Neutrophil (primary cell): ENCODE results near the gene COA4.
"Not testable (repeated sequence)": the region's sequence is repeated elsewhere in the genome, so short reads cannot be mapped to it uniquely, and the experiment has no call there.

Experiments
- H3K27ac ChIP-seq: fragments of 200-600 bp; sonication (generic); 2 replicates; pipeline ENCODE4 v1.5.1; 2016; ENCODE audit warnings: mild to moderate bottlenecking, moderate library complexity
- H3K27me3 ChIP-seq: fragments of 200-600 bp; sonication (generic); 2 replicates; pipeline ENCODE4 v1.6.0; 2016; ENCODE audit warnings: mild to moderate bottlenecking
- H3K36me3 ChIP-seq: fragments of 200-600 bp; sonication (generic); 2 replicates; pipeline ENCODE4 v1.5.1; 2017
- H3K4me1 ChIP-seq, 2 experiments: fragments of 200-600 bp in 1 of 2; sonication (generic) in 1 of 2; 1 replicate in 1 of 2; 2 replicates in 1 of 2; pipeline versions ENCODE4 v1.5.1 to v1.6.1; 2013 to 2016; ENCODE audit warnings: low read depth in 1 of 2, low read length in 1 of 2, mild to moderate bottlenecking in 1 of 2, moderate library complexity in 1 of 2; ENCODE audit not compliant: control insufficient read depth in 1 of 2, insufficient read depth in 1 of 2
- H3K4me3 ChIP-seq, 2 experiments: fragments of 200-600 bp in 1 of 2; sonication (generic) in 1 of 2; 1 replicate in 1 of 2; 2 replicates in 1 of 2; pipeline ENCODE4 v1.5.1; 2013 to 2016; ENCODE audit warnings: low read depth in 1 of 2, low read length in 1 of 2, mild to moderate bottlenecking in 1 of 2, moderate library complexity in 1 of 2
- H3K9me3 ChIP-seq: fragments of 200-600 bp; sonication (generic); 2 replicates; pipeline ENCODE4 v1.5.1; 2016
- TF ChIP-seq, protein P1 (sequence below): fragments of 200-600 bp; sonication (generic); IDR thresholded peaks from 2 replicates; pipeline ENCODE4 v1.5.1; 2016; ENCODE audit warnings: antibody characterized with exemption

COA4 gene

DNA sequence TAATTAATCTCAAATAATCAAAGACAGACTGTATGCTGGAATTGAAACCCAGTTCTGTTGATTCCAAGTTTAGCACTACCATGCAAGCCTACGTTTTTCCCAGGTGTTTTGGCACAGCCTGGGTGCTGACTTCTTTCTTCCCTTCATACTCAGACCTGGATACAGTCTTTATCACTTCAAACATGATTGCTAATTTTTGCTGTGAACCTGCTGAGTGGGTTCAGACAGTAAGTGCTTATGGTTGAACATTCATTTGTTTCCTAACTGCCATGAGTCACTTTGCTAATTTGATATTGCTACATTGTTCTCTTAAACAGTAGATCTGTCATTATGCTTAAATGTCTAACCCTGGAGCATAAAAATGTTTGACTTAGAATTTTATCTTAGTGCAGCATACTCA is 12.4 kb upstream of the COA4 start:
- H3K4me1 ChIP-seq = no peaks in the 10 kb centered on the region
- H3K27me3 ChIP-seq = no peaks in the 10 kb centered on the region
- peaks cover 44% of the 10 kb centered on the region for H3K36me3 ChIP-seq
- no peak overlapping the region for H3K27ac ChIP-seq
- H3K9me3 ChIP-seq = no peaks in the 10 kb centered on the region
- TF ChIP-seq, protein P1, sequence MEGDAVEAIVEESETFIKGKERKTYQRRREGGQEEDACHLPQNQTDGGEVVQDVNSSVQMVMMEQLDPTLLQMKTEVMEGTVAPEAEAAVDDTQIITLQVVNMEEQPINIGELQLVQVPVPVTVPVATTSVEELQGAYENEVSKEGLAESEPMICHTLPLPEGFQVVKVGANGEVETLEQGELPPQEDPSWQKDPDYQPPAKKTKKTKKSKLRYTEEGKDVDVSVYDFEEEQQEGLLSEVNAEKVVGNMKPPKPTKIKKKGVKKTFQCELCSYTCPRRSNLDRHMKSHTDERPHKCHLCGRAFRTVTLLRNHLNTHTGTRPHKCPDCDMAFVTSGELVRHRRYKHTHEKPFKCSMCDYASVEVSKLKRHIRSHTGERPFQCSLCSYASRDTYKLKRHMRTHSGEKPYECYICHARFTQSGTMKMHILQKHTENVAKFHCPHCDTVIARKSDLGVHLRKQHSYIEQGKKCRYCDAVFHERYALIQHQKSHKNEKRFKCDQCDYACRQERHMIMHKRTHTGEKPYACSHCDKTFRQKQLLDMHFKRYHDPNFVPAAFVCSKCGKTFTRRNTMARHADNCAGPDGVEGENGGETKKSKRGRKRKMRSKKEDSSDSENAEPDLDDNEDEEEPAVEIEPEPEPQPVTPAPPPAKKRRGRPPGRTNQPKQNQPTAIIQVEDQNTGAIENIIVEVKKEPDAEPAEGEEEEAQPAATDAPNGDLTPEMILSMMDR = no peak
- no peak overlapping the region for H3K4me3 ChIP-seq

- H3K36me3 ChIP-seq = peaks cover 48% of the 10 kb centered on the region
- H3K9me3 ChIP-seq = no peaks in the 10 kb centered on the region
- H3K27ac ChIP-seq = no peak overlapping the region
- TF ChIP-seq, protein P1 = no peak
- H3K27me3 ChIP-seq = no peaks in the 10 kb centered on the region
- no peaks in the 10 kb centered on the region for H3K4me1 ChIP-seq
- H3K4me3 ChIP-seq = no peak overlapping the region
Measured at GRCh38 chr11:73888244-73888643, 11.6 kb upstream of the COA4 start.

DNA sequence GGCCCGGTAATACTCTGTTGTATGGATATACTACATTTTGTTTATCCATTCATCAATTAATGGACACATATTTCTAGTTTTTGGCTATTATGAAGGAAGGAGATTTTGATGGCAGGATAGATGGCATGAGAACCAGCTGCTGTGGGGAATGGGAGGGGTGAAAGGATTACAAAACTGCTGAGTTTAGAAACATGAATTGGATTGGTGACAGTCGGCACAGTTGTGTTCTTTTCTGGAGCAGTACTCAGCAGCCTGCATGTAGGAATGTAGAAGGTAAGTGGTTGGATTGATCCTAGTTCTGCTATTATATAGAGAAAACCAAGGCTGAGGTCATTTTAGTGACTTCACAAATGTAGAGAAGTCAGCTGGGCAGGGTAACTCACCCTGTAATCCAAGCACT is 7.2 kb upstream of the COA4 start:
- TF ChIP-seq, protein P1 = no peak
- Histone ChIP-seq H3K9me3 (no peaks in the 10 kb centered on the region), H3K4me1 (no peaks in the 10 kb centered on the region)

DNA sequence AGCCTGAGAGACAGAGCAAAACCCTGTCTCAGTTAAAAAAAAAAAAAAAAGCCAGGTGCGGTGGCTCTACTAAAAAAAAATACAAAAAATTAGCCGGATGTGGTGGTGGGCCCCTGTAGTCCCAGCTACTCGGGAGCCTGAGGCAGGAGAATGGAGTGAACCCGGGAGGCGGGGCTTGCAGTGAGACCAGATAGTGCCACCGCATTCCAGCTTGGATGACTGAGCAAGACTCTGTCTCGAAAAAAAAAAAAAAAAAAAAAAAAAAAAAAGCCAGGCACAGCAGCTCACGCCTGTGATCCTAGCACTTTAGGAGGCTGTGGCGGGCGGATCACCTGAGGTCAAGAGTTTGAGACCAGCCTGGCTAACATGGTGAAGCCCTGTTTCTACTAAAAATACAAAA is 3.8 kb upstream of the COA4 start:
- H3K9me3 ChIP-seq, H3K27ac ChIP-seq, H3K27me3 ChIP-seq, H3K4me3 ChIP-seq, H3K36me3 ChIP-seq: not testable (repeated sequence)
- peaks cover 9 to 13% of the 10 kb centered on the region in 2 experiments for H3K4me1 ChIP-seq

More for the DNA sequence above, 7.2 kb upstream of the COA4 start:
- Histone ChIP-seq H3K4me3 (no peak overlapping the region), H3K36me3 (peaks cover 14% of the 10 kb centered on the region), H3K27me3 (no peaks in the 10 kb centered on the region), H3K27ac (no peak overlapping the region)

- H3K4me3 ChIP-seq = no peak overlapping the region
- peaks cover 2% of the 10 kb centered on the region for H3K36me3 ChIP-seq
- peaks cover 9 to 13% of the 10 kb centered on the region in 2 experiments for H3K4me1 ChIP-seq
- H3K9me3 ChIP-seq = no peaks in the 10 kb centered on the region
- no peaks in the 10 kb centered on the region for H3K27me3 ChIP-seq
- no peak overlapping the region for H3K27ac ChIP-seq
- TF ChIP-seq, protein P1 = no peak
Measured at GRCh38 chr11:73878771-73879170, 2.1 kb upstream of the COA4 start.

GRCh38 chr11:73875840-73876239 is 806 bp downstream of the COA4 start:
- H3K4me3 ChIP-seq = peak overlapping the region in 1 of 2 experiments; percentile 81
- H3K27ac ChIP-seq = no peak overlapping the region
- no peaks in the 10 kb centered on the region for H3K27me3 ChIP-seq
- peaks cover 9 to 13% of the 10 kb centered on the region in 2 experiments for H3K4me1 ChIP-seq
- H3K9me3 ChIP-seq = no peaks in the 10 kb centered on the region
- TF ChIP-seq, protein P1 = no peak
- peaks cover 16% of the 10 kb centered on the region for H3K36me3 ChIP-seq
